HG02943 (cell line): ENCODE results near the gene CFAP20DC.
"Not testable (repeated sequence)": the region's sequence is repeated elsewhere in the genome, so short reads cannot be mapped to it uniquely, and the experiment has no call there.

Source experiments
- ATAC-seq: cut with Tn5 transposase; IDR thresholded peaks from one replicate; pipeline ENCODE4 v1.9.1; 2021; ENCODE audit warnings: mild to moderate bottlenecking, low read depth, moderate library complexity; ENCODE audit not compliant: unreplicated experiment

The CFAP20DC gene

GRCh38 chr3:58707390-58707930 is 342.4 kb downstream of the CFAP20DC start:
- no peak for ATAC-seq

GRCh38 chr3:58706395-58707167 is 343.2 kb downstream of the CFAP20DC start:
- no peak for ATAC-seq

GRCh38 chr3:58704745-58705144 is 345.1 kb downstream of the CFAP20DC start:
- ATAC-seq = no peak

GRCh38 chr3:58704304-58704703 is 345.5 kb downstream of the CFAP20DC start:
- not testable (repeated sequence) for ATAC-seq

- no peak for ATAC-seq
These were observed 351.6 kb downstream of the CFAP20DC start for GRCh38 chr3:58698246-58698645.

GRCh38 chr3:58697561-58697960 is 352.3 kb downstream of the CFAP20DC start:
- no peak for ATAC-seq

GRCh38 chr3:58696813-58697212 is 353.0 kb downstream of the CFAP20DC start:
- ATAC-seq = not testable (repeated sequence)

- no peak for ATAC-seq
These were observed 353.7 kb downstream of the CFAP20DC start for GRCh38 chr3:58696093-58696492.

GRCh38 chr3:58695284-58695683 is 354.5 kb downstream of the CFAP20DC start:
- not testable (repeated sequence) for ATAC-seq

GRCh38 chr3:58693940-58694850 is 355.6 kb downstream of the CFAP20DC start:
- peak; percentile 53 for ATAC-seq

GRCh38 chr3:58692484-58692883 is 357.3 kb downstream of the CFAP20DC start:
- ATAC-seq = no peak
